Measurements from ENCODE around the gene RNF144A.

RNF144A gene

DNA sequence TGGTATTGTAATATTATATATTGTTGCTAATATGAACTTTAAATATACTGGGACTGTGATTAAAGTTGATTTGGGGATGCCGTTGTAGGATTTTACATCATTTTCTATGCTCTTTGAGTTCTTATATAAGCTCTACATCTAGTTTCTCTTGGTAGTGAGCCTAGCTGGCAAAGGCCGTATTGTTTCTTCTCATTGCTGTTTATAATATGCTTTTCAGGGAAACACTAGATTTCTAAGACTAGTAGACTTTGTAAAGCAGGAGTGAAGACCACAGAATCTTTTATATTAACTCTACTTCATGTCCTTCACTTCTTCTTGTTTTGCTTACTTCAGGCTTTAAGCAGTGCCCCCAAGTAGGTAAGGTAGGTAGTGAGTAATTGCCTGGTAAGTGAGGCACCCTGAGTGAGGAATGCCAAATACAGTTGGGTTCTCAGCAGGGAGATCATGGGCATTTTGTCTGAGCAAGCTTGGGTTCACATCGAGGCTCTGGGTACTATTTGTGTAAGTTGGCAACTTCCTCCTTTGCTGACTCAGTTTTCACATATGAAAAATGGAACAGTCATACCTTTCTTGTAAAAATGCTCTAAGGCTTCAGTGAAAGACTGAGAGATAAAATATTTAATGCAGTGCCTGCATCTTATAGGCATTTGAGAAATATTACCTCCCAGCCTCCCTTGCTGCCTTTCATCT, 96.4 kb downstream of the RNF144A start:
- Histone ChIP-seq H3K4me2 (ENCODE audit: low read depth, low read length, poor library complexity, severe bottlenecking) (no peak overlapping the region), H3F3A (ENCODE audit: low read depth) (no peaks in the 10 kb centered on the region), H4K20me1 (ENCODE audit: insufficient read depth, low read length, poor library complexity, severe bottlenecking) (no peaks in the 10 kb centered on the region), H2AFZ (ENCODE audit: low read length) (no peak overlapping the region), H3K9me2 (replicated peaks; ENCODE audit: low read depth, low read length) (no peaks in the 10 kb centered on the region), H3K4me1 (ENCODE audit: insufficient read depth, low read length, poor library complexity, severe bottlenecking) (peaks cover 8% of the 10 kb centered on the region), H3K27me3 (ENCODE audit: insufficient read depth, low read length, poor library complexity, severe bottlenecking) (no peaks in the 10 kb centered on the region), H3K4me3 (ENCODE audit: low read length, poor library complexity, severe bottlenecking) (no peak overlapping the region), H3K9me3 (ENCODE audit: insufficient read depth, low read depth, low read length) (no peaks in the 10 kb centered on the region), H3K36me3 (ENCODE audit: insufficient read depth, low read length) (no peaks in the 10 kb centered on the region), H3K9ac (ENCODE audit: low read depth, low read length, poor library complexity, severe bottlenecking) (no peak overlapping the region), H3K79me2 (ENCODE audit: insufficient read depth, low read length) (no peaks in the 10 kb centered on the region)
- TF ChIP-seq, protein P1, sequence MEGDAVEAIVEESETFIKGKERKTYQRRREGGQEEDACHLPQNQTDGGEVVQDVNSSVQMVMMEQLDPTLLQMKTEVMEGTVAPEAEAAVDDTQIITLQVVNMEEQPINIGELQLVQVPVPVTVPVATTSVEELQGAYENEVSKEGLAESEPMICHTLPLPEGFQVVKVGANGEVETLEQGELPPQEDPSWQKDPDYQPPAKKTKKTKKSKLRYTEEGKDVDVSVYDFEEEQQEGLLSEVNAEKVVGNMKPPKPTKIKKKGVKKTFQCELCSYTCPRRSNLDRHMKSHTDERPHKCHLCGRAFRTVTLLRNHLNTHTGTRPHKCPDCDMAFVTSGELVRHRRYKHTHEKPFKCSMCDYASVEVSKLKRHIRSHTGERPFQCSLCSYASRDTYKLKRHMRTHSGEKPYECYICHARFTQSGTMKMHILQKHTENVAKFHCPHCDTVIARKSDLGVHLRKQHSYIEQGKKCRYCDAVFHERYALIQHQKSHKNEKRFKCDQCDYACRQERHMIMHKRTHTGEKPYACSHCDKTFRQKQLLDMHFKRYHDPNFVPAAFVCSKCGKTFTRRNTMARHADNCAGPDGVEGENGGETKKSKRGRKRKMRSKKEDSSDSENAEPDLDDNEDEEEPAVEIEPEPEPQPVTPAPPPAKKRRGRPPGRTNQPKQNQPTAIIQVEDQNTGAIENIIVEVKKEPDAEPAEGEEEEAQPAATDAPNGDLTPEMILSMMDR (conservative IDR thresholded peaks at IDR 0.05; ENCODE audit: low read length), result no peak
- no peak for TF ChIP-seq EZH2phosphoT487 (IDR thresholded peaks at IDR 0.05; ENCODE audit: borderline replicate concordance)

DNA sequence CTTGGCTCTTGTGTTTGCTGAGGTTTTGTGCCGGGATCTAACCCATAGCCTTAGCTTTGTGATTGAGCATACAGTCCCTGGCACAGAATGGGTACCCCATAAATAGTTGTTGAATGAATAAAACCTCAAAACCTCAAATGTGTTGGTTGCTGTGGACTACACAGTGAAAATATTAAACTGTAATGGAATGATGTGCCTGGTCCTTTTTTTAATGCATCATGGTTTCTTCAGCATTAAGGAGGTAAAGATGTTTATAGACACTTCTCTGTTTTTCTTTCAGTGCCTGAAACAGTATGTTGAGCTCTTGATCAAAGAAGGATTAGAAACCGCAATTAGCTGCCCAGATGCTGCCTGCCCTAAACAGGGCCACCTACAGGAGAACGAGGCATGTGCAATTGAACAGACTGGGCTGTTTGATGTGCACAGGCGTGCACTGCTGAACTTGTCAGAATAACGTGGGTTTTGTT, 97.0 kb downstream of the RNF144A start:
- H2AFZ ChIP-seq (ENCODE audit: low read length), result no peak overlapping the region
- TF ChIP-seq, protein P1 (conservative IDR thresholded peaks at IDR 0.05; ENCODE audit: low read length), result peak; percentile 86
- no peak for TF ChIP-seq EZH2phosphoT487 (IDR thresholded peaks at IDR 0.05; ENCODE audit: borderline replicate concordance)
- H3K79me2 ChIP-seq (ENCODE audit: insufficient read depth, low read length), result no peaks in the 10 kb centered on the region
- peaks cover 8% of the 10 kb centered on the region for H3K4me1 ChIP-seq (ENCODE audit: insufficient read depth, low read length, poor library complexity, severe bottlenecking)
- no peak overlapping the region for H3K4me2 ChIP-seq (ENCODE audit: low read depth, low read length, poor library complexity, severe bottlenecking)
- no peaks in the 10 kb centered on the region for H3K27me3 ChIP-seq (ENCODE audit: insufficient read depth, low read length, poor library complexity, severe bottlenecking)
- H3F3A ChIP-seq (ENCODE audit: low read depth), result no peaks in the 10 kb centered on the region
- H3K4me3 ChIP-seq (ENCODE audit: low read length, poor library complexity, severe bottlenecking), result no peak overlapping the region
- no peaks in the 10 kb centered on the region for H4K20me1 ChIP-seq (ENCODE audit: insufficient read depth, low read length, poor library complexity, severe bottlenecking)
- H3K9me3 ChIP-seq (ENCODE audit: insufficient read depth, low read depth, low read length), result no peaks in the 10 kb centered on the region
- no peak overlapping the region for H3K9ac ChIP-seq (ENCODE audit: low read depth, low read length, poor library complexity, severe bottlenecking)
- H3K36me3 ChIP-seq (ENCODE audit: insufficient read depth, low read length), result no peaks in the 10 kb centered on the region; the same call in 1 of the 2 replicates
- H3K9me2 ChIP-seq (replicated peaks; ENCODE audit: low read depth, low read length), result no peaks in the 10 kb centered on the region

DNA sequence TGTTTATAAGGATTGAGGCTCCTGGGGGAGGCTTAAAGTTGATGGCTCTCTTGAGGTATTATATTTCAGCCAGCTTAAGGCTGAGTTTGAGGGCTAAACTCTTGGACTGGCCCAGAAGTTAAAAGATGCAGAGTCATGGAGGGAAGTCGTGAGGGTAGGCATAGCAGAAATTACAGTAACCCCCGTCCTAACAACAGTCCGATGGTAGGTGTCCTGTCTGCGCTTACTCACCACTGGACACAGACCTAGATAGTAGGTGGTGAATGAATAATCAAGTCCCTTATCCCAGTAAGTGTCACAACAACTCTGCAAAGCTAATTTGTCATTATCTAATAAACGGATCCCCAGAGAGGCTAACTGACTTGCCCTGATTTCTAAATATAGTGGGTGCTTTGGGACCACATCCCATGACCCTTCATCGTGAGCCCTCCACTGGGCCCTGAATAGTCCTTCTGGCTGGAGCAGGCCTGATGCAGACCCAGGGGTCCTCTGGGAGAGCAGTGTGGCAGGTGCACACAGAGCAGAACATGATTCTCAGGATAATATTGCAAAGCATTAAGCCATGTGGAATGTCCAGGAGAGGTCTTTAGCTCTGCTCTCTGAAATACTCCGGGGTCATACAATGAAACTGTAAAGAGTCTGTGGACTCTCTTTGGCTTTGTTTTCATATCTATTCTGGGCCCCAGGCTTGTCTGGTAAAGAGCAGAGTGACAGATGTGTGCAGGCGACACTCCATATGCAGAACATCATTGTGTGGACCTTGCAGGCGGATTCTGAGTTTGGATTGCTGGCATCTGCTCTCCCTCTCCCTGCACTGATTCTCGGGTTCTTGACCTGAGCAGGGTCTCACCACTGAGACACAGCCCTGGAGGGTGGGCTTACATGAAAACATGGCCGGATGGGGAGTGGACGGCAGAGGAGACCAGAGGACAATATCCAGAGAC, 98.1 kb downstream of the RNF144A start:
- Histone ChIP-seq H3F3A (ENCODE audit: low read depth) (no peaks in the 10 kb centered on the region), H3K9me3 (ENCODE audit: insufficient read depth, low read depth, low read length) (no peaks in the 10 kb centered on the region), H4K20me1 (ENCODE audit: insufficient read depth, low read length, poor library complexity, severe bottlenecking) (no peaks in the 10 kb centered on the region), H3K27me3 (ENCODE audit: insufficient read depth, low read length, poor library complexity, severe bottlenecking) (no peaks in the 10 kb centered on the region), H3K4me2 (ENCODE audit: low read depth, low read length, poor library complexity, severe bottlenecking) (no peak overlapping the region), H3K36me3 (ENCODE audit: insufficient read depth, low read length) (no peaks in the 10 kb centered on the region; the same call in 1 of the 2 replicates), H2AFZ (ENCODE audit: low read length) (no peak overlapping the region), H3K4me1 (ENCODE audit: insufficient read depth, low read length, poor library complexity, severe bottlenecking) (peaks cover 8% of the 10 kb centered on the region), H3K79me2 (ENCODE audit: insufficient read depth, low read length) (no peaks in the 10 kb centered on the region), H3K9ac (ENCODE audit: low read depth, low read length, poor library complexity, severe bottlenecking) (no peak overlapping the region), H3K4me3 (ENCODE audit: low read length, poor library complexity, severe bottlenecking) (no peak overlapping the region), H3K9me2 (replicated peaks; ENCODE audit: low read depth, low read length) (no peaks in the 10 kb centered on the region)
- TF ChIP-seq EZH2phosphoT487 (IDR thresholded peaks at IDR 0.05; ENCODE audit: borderline replicate concordance), result no peak
- TF ChIP-seq, protein P1 (conservative IDR thresholded peaks at IDR 0.05; ENCODE audit: low read length), result no peak
